ENCODE measurements around the gene HDAC1. TPM values are rescaled to one million over a fixed set of nuclear protein-coding genes. Genes with fewer than 3 reads are reported as not detected.

HDAC1 gene
- polyA plus RNA-seq, 3 donors = 73.8 to 95.0 (median 88.7) TPM

DNA sequence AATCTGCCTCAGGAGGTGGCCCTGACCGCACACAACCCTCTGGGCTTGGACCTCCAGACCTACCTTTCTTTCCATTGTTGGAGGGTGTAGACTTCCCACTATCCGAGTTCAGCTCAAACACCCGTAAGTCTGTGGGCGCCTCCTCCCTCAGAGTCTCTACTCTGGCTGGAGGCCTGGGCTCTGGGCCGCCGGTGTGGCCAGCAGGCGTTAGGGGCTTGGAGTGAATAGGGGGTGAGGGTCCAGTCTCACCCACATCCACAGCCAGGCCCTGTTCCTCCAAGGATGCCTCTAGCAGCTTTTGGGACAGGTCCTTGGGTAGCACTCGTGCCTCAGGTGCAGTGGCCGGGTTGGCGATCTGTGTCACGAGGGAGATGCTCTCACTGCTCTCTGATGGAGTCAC, 84.3 kb downstream of the HDAC1 start:
- Histone ChIP-seq H4K20me1 (ENCODE audit: insufficient read depth, low read length) (peaks cover 16% of the 10 kb centered on the region), H3K9me3 (replicated peaks in 1 of 2; ENCODE audit: control insufficient read depth in 1 of 2, insufficient read depth in 1 of 2, low read length in 2 of 2) (no peaks in the 10 kb centered on the region), H3K27ac (ENCODE audit: low read depth in 1 of 2, low read length in 2 of 2) (no peak overlapping the region), H3K4me3 (replicated peaks in 1 of 3; ENCODE audit: low read depth in 2 of 3, low read length in 3 of 3) (no peak overlapping the region), H2AFZ (ENCODE audit: insufficient read depth, low read depth, low read length, poor library complexity, severe bottlenecking) (no peak overlapping the region), H3K36me3 (replicated peaks in 1 of 2; ENCODE audit: control insufficient read depth in 1 of 2, insufficient read depth in 2 of 2, low read length in 2 of 2) (peaks cover 79 to 98% of the 10 kb centered on the region in 2 donors), H3K79me2 (ENCODE audit: insufficient read depth, low read length) (no peaks in the 10 kb centered on the region), H3K27me3 (ENCODE audit: control insufficient read depth in 2 of 2, insufficient read depth in 2 of 2, low read length in 2 of 2) (no peaks in the 10 kb centered on the region), H3K4me1 (ENCODE audit: control insufficient read depth in 1 of 2, insufficient read depth in 2 of 2, low read length in 2 of 2) (no peaks in the 10 kb centered on the region), H3K4me2 (replicated peaks; ENCODE audit: extremely low read depth, low read length, poor library complexity, severe bottlenecking) (no peak overlapping the region), H3K9ac (ENCODE audit: insufficient read depth, low read length, poor library complexity, severe bottlenecking) (no peak overlapping the region)
- Mint-ChIP-seq H3K27ac (no peak overlapping the region), H3K4me1 (peaks cover 3% of the 10 kb centered on the region), H3K9me3 (no peaks in the 10 kb centered on the region), H3K27me3 (ENCODE audit: low read depth in 3 of 3) (peaks cover 0 to 5% (median 1%) of the 10 kb centered on the region in 3 donors), H3K36me3 (peaks cover 93 to 97% of the 10 kb centered on the region in 2 donors), H3K4me3 (no peak overlapping the region)
- WGBS (ENCODE audit: insufficient coverage) = 97% methylated on average over 4 of the region's 11 CpGs
- intact Hi-C loops (cut with micrococcal nuclease) = loop anchor here in 1 of 2 donors (10.0 kb wide), 1 partner anchor 161 kb away; no protein-coding TSS in a partner anchor
- TF ChIP-seq, protein P1, sequence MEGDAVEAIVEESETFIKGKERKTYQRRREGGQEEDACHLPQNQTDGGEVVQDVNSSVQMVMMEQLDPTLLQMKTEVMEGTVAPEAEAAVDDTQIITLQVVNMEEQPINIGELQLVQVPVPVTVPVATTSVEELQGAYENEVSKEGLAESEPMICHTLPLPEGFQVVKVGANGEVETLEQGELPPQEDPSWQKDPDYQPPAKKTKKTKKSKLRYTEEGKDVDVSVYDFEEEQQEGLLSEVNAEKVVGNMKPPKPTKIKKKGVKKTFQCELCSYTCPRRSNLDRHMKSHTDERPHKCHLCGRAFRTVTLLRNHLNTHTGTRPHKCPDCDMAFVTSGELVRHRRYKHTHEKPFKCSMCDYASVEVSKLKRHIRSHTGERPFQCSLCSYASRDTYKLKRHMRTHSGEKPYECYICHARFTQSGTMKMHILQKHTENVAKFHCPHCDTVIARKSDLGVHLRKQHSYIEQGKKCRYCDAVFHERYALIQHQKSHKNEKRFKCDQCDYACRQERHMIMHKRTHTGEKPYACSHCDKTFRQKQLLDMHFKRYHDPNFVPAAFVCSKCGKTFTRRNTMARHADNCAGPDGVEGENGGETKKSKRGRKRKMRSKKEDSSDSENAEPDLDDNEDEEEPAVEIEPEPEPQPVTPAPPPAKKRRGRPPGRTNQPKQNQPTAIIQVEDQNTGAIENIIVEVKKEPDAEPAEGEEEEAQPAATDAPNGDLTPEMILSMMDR (IDR thresholded peaks at IDR 0.05) = no peak
- DNase-seq = no peak

DNA sequence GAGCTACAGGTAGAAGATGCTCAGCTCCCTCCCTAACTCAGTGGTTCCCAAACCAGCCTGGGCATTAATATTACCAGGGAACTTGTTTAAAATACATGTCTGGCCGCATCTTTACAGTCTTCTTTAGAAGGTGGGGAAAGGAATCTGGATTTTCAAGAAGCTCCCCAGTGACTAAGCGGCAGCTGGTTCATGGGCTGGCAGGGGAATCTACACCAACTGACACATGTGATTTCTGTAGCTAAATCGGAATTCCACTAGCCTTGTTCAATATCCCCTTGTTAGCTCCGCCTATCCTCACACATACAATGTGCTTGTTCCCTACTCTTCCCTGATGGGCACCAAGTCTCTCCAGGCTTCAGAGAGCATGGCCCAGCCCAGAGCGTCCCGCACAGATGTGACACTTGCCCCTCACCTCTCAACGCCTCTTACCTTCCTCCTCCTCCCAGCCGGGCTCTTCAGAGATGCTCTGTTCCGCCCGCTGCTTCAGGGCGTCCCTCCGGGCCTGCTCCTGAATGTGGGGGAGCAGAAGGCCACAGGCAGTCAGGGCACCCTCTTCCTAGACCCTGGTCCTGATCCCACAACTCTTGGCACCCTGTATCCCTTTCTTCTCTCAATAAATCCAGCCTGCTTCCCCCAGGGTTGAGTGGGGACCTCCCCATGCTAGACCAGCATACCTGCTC, 85.8 kb downstream of the HDAC1 start:
- no peaks in the 10 kb centered on the region for H3K4me1 Mint-ChIP-seq
- H3K4me3 Mint-ChIP-seq = no peak overlapping the region
- Histone ChIP-seq H3K9me3 (replicated peaks in 1 of 2; ENCODE audit: control insufficient read depth in 1 of 2, insufficient read depth in 1 of 2, low read length in 2 of 2) (no peaks in the 10 kb centered on the region), H4K20me1 (ENCODE audit: insufficient read depth, low read length) (peaks cover 5% of the 10 kb centered on the region), H3K27ac (ENCODE audit: low read depth in 1 of 2, low read length in 2 of 2) (no peak overlapping the region), H3K4me2 (replicated peaks; ENCODE audit: extremely low read depth, low read length, poor library complexity, severe bottlenecking) (no peak overlapping the region), H3K4me3 (replicated peaks in 1 of 3; ENCODE audit: low read depth in 2 of 3, low read length in 3 of 3) (no peak overlapping the region), H3K4me1 (ENCODE audit: control insufficient read depth in 1 of 2, insufficient read depth in 2 of 2, low read length in 2 of 2) (no peaks in the 10 kb centered on the region), H3K36me3 (replicated peaks in 1 of 2; ENCODE audit: control insufficient read depth in 1 of 2, insufficient read depth in 2 of 2, low read length in 2 of 2) (peaks cover 87 to 100% of the 10 kb centered on the region in 2 donors), H3K9ac (ENCODE audit: insufficient read depth, low read length, poor library complexity, severe bottlenecking) (no peak overlapping the region), H3K27me3 (ENCODE audit: control insufficient read depth in 2 of 2, insufficient read depth in 2 of 2, low read length in 2 of 2) (no peaks in the 10 kb centered on the region), H3K79me2 (ENCODE audit: insufficient read depth, low read length) (no peaks in the 10 kb centered on the region), H2AFZ (ENCODE audit: insufficient read depth, low read depth, low read length, poor library complexity, severe bottlenecking) (no peak overlapping the region)
- 97% methylated on average over 11 of the region's 12 CpGs for WGBS (ENCODE audit: insufficient coverage)
- peaks cover 0 to 8% (median 1%) of the 10 kb centered on the region in 3 donors for H3K27me3 Mint-ChIP-seq (ENCODE audit: low read depth in 3 of 3)
- TF ChIP-seq, protein P1 (IDR thresholded peaks at IDR 0.05) = no peak
- no peaks in the 10 kb centered on the region for H3K9me3 Mint-ChIP-seq
- DNase-seq = no peak
- intact Hi-C loops (cut with micrococcal nuclease) = loop anchor here in 1 of 2 donors (10.0 kb wide), 1 partner anchor 163 kb away; no protein-coding TSS in a partner anchor
- peaks cover 94 to 99% of the 10 kb centered on the region in 2 donors for H3K36me3 Mint-ChIP-seq
- H3K27ac Mint-ChIP-seq = no peak overlapping the region

Measured in CD14-positive monocyte (primary cell).